Activated B cell treated with CpG ODN at 0.5 μM for 24 hours (primary cell): Measurements from ENCODE around the gene TUBB4B. TPM values are rescaled to one million over a fixed set of nuclear protein-coding genes. Genes with fewer than 3 reads are reported as not detected.

Source experiments
- ATAC-seq: fragments of 200-7000 bp; cut with Tn5 transposase; one replicate; pipeline ENCODE4 v1.10.0; 2021; ENCODE audit warnings: low read depth, mild to moderate bottlenecking, moderate library complexity
- CTCF ChIA-PET: fragments of 350-600 bp; sonication (Branson Sonifier 250); formaldehyde crosslinking; loops from one replicate; lab custom pipeline; 2021; ENCODE audit warnings: antibody characterized with exemption; lab: Charles Lee
- POLR2A ChIA-PET: fragments of 350-600 bp; sonication (Branson Sonifier 250); formaldehyde crosslinking; loops from one replicate; lab custom pipeline; 2021; ENCODE audit warnings: antibody characterized with exemption; lab: Charles Lee
- DNase-seq: peaks from one replicate; pipeline ENCODE4 v3.0.0; 2022
- H3K27ac Mint-ChIP-seq: one replicate; pipeline ENCODE4 v1.8.0; 2020; ENCODE audit warnings: mixed read lengths
- H3K27me3 Mint-ChIP-seq: one replicate; pipeline ENCODE4 v1.8.0; 2021; ENCODE audit warnings: mixed read lengths
- H3K36me3 Mint-ChIP-seq: one replicate; pipeline ENCODE4 v1.8.0; 2021; ENCODE audit warnings: low read depth, mixed read lengths
- H3K4me1 Mint-ChIP-seq: one replicate; pipeline ENCODE4 v1.8.0; 2021; ENCODE audit warnings: mixed read lengths
- H3K4me3 Mint-ChIP-seq: one replicate; pipeline ENCODE4 v1.8.0; 2020; ENCODE audit warnings: mild to moderate bottlenecking, mixed read lengths
- H3K9me3 Mint-ChIP-seq: one replicate; pipeline ENCODE4 v1.8.0; 2020; ENCODE audit warnings: mixed read lengths
- CTCF ChIP-seq: fragments of 200-600 bp; IDR thresholded peaks from one replicate; pipeline ENCODE4 v1.8.0; 2022; ENCODE audit warnings: antibody characterized with exemption, mild to moderate bottlenecking
- intact Hi-C: fragments of 100-400 bp; cut with micrococcal nuclease; formaldehyde crosslinking; loops from one replicate; pipeline ENCODE4 v1.15.1; 2024
- total RNA-seq: library from RNA; stranded (reverse); gene quantifications from 2 replicates; pipeline ENCODE4 v1.2.3, GENCODE V29; 2022

Gene TUBB4B
- total RNA-seq, 1 donor from 2014 or later: 182 TPM

GRCh38 chr9:137286975-137287383 is 45.9 kb downstream of the TUBB4B start:
- peak; percentile 30 for ATAC-seq
- CTCF ChIA-PET: interaction anchor here (0.9 to 1.6 kb wide), 4 partner anchors 15 to 238 kb away, joined by 4 to 6 read pairs (median 5); partner anchors contain the start of genes NOXA1 and NRARP
- H3K4me1 Mint-ChIP-seq: peaks cover 30% of the 10 kb centered on the region
- no peak overlapping the region for H3K4me3 Mint-ChIP-seq
- H3K27ac Mint-ChIP-seq: peak overlapping the region; percentile 81
- POLR2A ChIA-PET: interaction anchor here (0.6 to 2.1 kb wide), 7 partner anchors 10 to 357 kb away, joined by 3 to 9 read pairs (median 6); partner anchors contain the start of genes CYSRT1, NRARP, TOR4A and TUBB4B
- TF ChIP-seq CTCF: no peak
- no peaks in the 10 kb centered on the region for H3K9me3 Mint-ChIP-seq
- H3K36me3 Mint-ChIP-seq: peaks cover 6% of the 10 kb centered on the region
- DNase-seq: no peak
- intact Hi-C loops: loop anchor here (2.0 kb wide), 1 partner anchor 46 kb away; the partner anchor contains the start of gene TUBB4B
- H3K27me3 Mint-ChIP-seq: no peaks in the 10 kb centered on the region

GRCh38 chr9:137293094-137293481 is 52.0 kb downstream of the TUBB4B start:
- DNase-seq (no peak), ATAC-seq (no peak)
- H3K4me3 Mint-ChIP-seq: no peak overlapping the region
- H3K27ac Mint-ChIP-seq: no peak overlapping the region
- no peak for TF ChIP-seq CTCF
- CTCF ChIA-PET: no interaction called here
- intact Hi-C loops: no loop called here
- peaks cover 20% of the 10 kb centered on the region for H3K27me3 Mint-ChIP-seq
- no peaks in the 10 kb centered on the region for H3K36me3 Mint-ChIP-seq
- H3K9me3 Mint-ChIP-seq: no peaks in the 10 kb centered on the region
- POLR2A ChIA-PET: interaction anchor here (1.1 kb wide), 1 partner anchor 9 kb away, joined by 3 read pairs; the partner anchor contains the start of gene NRARP
- H3K4me1 Mint-ChIP-seq: peaks cover 10% of the 10 kb centered on the region

Other genes with a start within 250 kb of the TUBB4B start
- 43.4 and 47.8 TPM in 2 replicates for gene PAXX, start 248.9 kb upstream of the TUBB4B start, total RNA-seq
- not detected in 2 replicates for gene CLIC3, start 244.7 kb upstream of the TUBB4B start, total RNA-seq
- gene ABCA2, start 213.1 kb upstream of the TUBB4B start, total RNA-seq: 4.5 and 7.5 TPM in 2 replicates
- 3.9 and 5.0 TPM in 2 replicates for gene FUT7, start 209.2 kb upstream of the TUBB4B start, total RNA-seq
- gene NPDC1, start 195.1 kb upstream of the TUBB4B start, total RNA-seq: 0.18 TPM in 1 of 2 replicates, not detected in the other
- not detected in 2 replicates for gene ENTPD2, start 187.2 kb upstream of the TUBB4B start, total RNA-seq
- 0.80 and 0.81 TPM in 2 replicates for gene SAPCD2, start 170.7 kb upstream of the TUBB4B start, total RNA-seq
- gene UAP1L1, start 163.8 kb upstream of the TUBB4B start, total RNA-seq: 13.4 and 17.2 TPM in 2 replicates
- 33.6 and 37.7 TPM in 2 replicates for gene MAN1B1, start 154.3 kb upstream of the TUBB4B start, total RNA-seq
- 254 and 259 TPM in 2 replicates for gene DPP7, start 126.6 kb upstream of the TUBB4B start, total RNA-seq
- gene GRIN1, start 102.1 kb upstream of the TUBB4B start, total RNA-seq: 0.22 TPM in 1 of 2 replicates, not detected in the other
- gene LRRC26, start 71.2 kb upstream of the TUBB4B start, total RNA-seq: 0.31 TPM in 1 of 2 replicates, not detected in the other
- gene TMEM210, start 69.2 kb upstream of the TUBB4B start, total RNA-seq: not detected in 2 replicates
- 75.7 and 93.9 TPM in 2 replicates for gene ANAPC2, start 52.7 kb upstream of the TUBB4B start, total RNA-seq
- gene SSNA1, start 52.6 kb upstream of the TUBB4B start, total RNA-seq: 71.9 and 76.8 TPM in 2 replicates
- gene TPRN, start 40.5 kb upstream of the TUBB4B start, total RNA-seq: 9.3 and 11.4 TPM in 2 replicates
- 32.7 and 34.1 TPM in 2 replicates for gene TMEM203, start 35.6 kb upstream of the TUBB4B start, total RNA-seq
- 27.5 and 38.7 TPM in 2 replicates for gene NDOR1, start 35.6 kb upstream of the TUBB4B start, total RNA-seq
- gene RNF208, start 19.0 kb upstream of the TUBB4B start, total RNA-seq: 1.1 and 1.9 TPM in 2 replicates
- gene CYSRT1, start 16.1 kb upstream of the TUBB4B start, total RNA-seq: 0.39 and 0.53 TPM in 2 replicates
- gene RNF224, start 13.8 kb upstream of the TUBB4B start, total RNA-seq: not detected in 2 replicates
- gene SLC34A3, start 10.4 kb upstream of the TUBB4B start, total RNA-seq: not detected in 2 replicates
- gene STPG3, start 10.0 kb downstream of the TUBB4B start, total RNA-seq: 0.37 TPM in 1 of 2 replicates, not detected in the other
- gene NELFB, start 14.0 kb downstream of the TUBB4B start, total RNA-seq: 56.1 and 58.2 TPM in 2 replicates
- 7.9 and 9.1 TPM in 2 replicates for gene TOR4A, start 36.4 kb downstream of the TUBB4B start, total RNA-seq
- gene NRARP, start 61.0 kb downstream of the TUBB4B start, total RNA-seq: 1.9 and 3.0 TPM in 2 replicates
- gene EXD3, start 181.9 kb downstream of the TUBB4B start, total RNA-seq: 8.4 and 12.8 TPM in 2 replicates
- gene NOXA1, start 182.1 kb downstream of the TUBB4B start, total RNA-seq: 2.6 and 3.9 TPM in 2 replicates
- gene ENTPD8, start 200.1 kb downstream of the TUBB4B start, total RNA-seq: not detected in 2 replicates
- 22.5 and 24.7 TPM in 2 replicates for gene NSMF, start 218.0 kb downstream of the TUBB4B start, total RNA-seq